AG10803 (cell line): ENCODE data around the gene SENP2.
"Not testable (repeated sequence)": the region's sequence is repeated elsewhere in the genome, so short reads cannot be mapped to it uniquely, and the experiment has no call there.

Source experiments
- DNase-seq: peaks from one replicate; pipeline ENCODE4 v3.0.0; 2010; ENCODE audit warnings: low read depth
- H3K4me3 ChIP-seq: 2 replicates; pipeline ENCODE4 v1.5.1; 2011; ENCODE audit warnings: mild to moderate bottlenecking, low read length, control low read depth
- TF ChIP-seq, protein P1 (sequence below): conservative IDR thresholded peaks from 2 replicates; pipeline ENCODE4 v1.5.1; 2011; ENCODE audit warnings: mild to moderate bottlenecking, low read length, control low read depth, inconsistent platforms

SENP2 gene

DNA sequence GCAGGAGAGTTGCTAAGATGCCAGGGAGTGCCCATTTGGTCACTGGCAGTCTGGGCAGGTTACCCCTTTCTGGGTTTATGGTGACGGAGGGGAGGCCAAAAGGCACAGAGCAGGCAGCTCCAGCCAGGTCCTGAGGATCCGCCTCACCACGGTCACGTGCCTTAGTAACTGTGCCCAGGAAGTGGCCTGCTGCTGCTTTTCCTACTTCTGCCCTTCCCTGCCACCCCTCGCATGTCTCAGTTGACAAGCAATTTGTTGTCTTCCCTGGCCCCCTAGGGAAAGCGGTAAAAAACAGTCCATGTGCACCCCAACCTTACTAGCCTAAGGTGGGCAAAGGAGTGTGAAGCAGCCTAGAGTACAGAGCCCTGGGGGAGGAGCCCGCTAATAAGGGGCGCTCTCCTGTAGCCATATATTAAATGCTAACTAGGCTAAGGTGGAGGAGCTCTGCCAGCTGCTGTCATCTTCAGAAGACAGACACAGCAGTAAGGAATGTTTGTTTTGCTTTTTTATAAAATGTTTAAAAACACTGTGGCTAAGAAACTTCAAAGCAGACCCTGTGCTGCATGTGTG lies 24.6 kb upstream of the SENP2 start:
- TF ChIP-seq, protein P1, sequence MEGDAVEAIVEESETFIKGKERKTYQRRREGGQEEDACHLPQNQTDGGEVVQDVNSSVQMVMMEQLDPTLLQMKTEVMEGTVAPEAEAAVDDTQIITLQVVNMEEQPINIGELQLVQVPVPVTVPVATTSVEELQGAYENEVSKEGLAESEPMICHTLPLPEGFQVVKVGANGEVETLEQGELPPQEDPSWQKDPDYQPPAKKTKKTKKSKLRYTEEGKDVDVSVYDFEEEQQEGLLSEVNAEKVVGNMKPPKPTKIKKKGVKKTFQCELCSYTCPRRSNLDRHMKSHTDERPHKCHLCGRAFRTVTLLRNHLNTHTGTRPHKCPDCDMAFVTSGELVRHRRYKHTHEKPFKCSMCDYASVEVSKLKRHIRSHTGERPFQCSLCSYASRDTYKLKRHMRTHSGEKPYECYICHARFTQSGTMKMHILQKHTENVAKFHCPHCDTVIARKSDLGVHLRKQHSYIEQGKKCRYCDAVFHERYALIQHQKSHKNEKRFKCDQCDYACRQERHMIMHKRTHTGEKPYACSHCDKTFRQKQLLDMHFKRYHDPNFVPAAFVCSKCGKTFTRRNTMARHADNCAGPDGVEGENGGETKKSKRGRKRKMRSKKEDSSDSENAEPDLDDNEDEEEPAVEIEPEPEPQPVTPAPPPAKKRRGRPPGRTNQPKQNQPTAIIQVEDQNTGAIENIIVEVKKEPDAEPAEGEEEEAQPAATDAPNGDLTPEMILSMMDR, result no peak
- no peak overlapping the region for H3K4me3 ChIP-seq
- DNase-seq, result no peak

DNA sequence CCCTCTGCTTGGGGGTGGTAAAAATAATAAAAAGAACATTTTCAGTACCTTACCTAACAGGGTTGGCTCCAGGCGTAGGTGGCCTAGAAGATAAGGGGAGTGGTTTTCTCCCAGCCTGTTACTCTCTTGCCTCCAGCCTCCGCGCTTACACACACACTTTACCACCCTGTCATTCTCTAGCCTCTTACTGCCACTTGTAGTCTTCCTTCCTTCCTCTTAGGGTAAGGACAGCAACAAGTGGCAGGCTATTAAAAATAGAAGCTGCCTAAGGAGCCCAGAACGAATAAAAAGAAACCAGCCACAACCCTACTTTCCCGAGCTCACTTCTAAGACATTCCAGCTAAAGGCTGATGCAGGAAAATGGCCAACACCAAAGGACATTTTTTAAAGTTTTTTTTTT lies 24.1 kb upstream of the SENP2 start:
- DNase-seq, result no peak
- TF ChIP-seq, protein P1, result no peak
- H3K4me3 ChIP-seq, result no peak overlapping the region

DNA sequence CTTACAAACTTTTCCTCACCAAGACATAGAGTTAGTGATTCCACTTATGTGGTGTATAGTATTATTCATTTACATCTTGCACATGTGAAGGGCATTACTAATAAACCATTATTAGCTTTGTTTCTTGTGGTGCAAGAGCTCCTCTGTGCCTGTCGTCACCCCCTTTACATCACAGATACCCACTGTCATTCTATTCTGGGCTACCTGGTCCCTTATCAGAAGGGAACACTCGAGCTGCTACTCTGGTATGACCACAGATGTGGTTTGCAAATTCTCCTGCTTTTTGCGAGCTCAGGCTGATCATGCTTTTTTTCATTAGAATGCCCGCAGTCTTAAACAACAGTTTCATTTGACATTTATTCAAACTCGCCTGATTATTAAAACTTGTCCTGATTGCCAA lies 13.9 kb upstream of the SENP2 start:
- no peak for DNase-seq
- no peak overlapping the region for H3K4me3 ChIP-seq
- TF ChIP-seq, protein P1, result no peak

DNA sequence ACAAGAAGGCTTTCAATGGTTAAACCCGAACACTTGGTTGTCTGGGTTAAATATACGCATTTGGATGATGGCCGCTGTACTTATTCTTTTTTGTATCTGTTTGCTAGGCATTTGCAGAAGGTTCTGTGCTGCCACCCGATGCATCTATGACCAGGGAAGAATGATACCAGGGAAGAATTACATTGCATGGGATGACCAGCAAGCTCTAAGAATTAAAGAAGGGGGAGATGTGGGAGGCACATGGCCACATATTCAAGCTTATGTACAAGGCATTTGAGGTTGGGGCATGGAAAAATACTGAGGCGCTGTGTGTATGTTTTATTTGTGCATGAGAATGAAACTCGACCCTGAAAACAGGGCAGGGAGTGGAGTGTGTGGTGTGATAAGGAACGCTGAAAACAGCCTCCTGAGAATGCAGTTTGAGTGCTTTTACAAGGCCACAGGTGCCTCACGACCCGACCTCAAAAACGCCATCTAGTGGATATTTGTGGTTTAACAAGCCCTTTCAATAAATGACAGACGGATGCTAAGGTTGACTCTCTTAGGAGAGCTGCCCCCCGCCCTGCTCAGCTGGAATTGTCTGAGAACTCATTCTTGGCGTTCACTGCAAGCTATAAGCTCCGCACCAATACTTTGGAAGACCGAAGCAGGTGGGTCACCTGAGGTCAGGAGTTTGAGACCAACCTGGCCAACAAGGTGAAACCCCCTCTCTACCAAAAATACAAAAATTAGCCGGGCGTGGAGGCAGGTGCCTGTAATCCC lies 10.8 kb upstream of the SENP2 start:
- H3K4me3 ChIP-seq, result not testable (repeated sequence)
- TF ChIP-seq, protein P1, result peak; percentile 55
- peak; percentile 35 for DNase-seq

DNA sequence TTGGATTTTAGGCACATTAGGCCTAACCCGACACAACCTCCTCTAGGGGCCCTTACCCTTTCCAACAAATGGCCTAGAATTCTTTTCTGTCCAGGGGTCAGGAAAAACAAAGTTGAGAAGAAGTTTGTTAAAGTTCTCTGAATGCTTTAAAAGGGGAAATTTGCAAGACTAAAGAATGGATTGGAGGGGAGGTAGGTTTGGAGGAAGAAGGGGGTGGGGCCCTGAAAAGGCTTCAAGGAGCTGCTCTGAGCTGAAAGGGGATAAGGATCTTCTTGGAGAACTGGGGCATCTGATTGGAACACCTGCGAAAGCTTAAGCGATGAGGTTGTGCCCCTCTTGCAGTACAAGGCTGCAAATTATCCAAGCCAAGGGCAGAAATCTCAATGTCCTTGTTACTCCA lies 3.9 kb upstream of the SENP2 start:
- no peak for DNase-seq
- TF ChIP-seq, protein P1, result no peak
- H3K4me3 ChIP-seq, result no peak overlapping the region

DNA sequence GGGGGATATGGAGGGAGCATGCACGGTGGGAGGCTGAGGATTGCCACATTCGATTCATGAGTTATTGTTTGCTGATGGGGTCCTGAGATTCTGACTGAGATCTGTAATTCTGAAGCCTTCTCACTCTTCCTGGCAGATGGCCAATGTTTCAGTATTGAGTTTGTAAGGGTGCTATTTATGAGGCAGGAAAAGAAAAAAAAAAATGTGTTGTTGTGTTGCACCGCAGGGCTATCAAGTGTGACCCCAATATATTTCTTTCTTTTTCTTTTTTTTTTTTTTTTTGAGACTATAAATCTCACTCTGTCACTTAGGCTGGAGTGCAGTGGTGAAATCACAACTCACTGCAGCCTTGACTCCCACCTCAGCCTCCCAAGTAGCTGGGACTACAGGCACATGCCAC lies 3.2 kb upstream of the SENP2 start:
- DNase-seq, result no peak
- TF ChIP-seq, protein P1, result no peak
- H3K4me3 ChIP-seq, result no peak overlapping the region

DNA sequence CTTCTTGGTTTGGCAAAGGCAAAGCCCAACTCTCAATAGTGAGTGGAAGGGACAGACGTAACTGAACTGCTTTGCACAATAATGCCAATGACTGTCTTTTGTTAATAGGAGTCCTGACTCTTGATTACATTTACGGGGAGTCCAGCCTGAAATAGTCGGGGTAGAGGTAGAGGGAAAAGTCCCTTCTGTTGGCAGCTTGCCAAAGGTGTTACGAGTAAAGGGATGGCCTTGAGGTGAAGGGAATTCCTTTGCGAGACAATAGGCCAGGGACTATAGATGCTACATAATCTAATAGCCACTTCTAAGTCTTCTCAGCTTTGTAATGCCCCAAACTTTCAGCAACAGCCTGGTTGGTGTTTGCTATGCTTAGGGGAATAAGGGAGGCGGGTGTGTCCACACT lies 2.2 kb upstream of the SENP2 start:
- TF ChIP-seq, protein P1, result no peak
- DNase-seq, result no peak

More for the DNA sequence above, 2.2 kb upstream of the SENP2 start:
- H3K4me3 ChIP-seq, result no peak overlapping the region
